HUES48 (cell line): Measurements from ENCODE around the gene IL20RA.
"Not testable (repeated sequence)": the region's sequence is repeated elsewhere in the genome, so short reads cannot be mapped to it uniquely, and the experiment has no call there.

Experiments
- H3K27ac ChIP-seq: one replicate; pipeline ENCODE4 v1.7.0; 2013; ENCODE audit warnings: low read depth, low read length, inconsistent platforms
- H3K27me3 ChIP-seq: 2 replicates; pipeline ENCODE4 v1.6.1; 2013; ENCODE audit warnings: mild to moderate bottlenecking, low read length; ENCODE audit not compliant: control insufficient read depth, insufficient read depth
- H3K36me3 ChIP-seq: 2 replicates; pipeline ENCODE4 v1.6.1; 2013; ENCODE audit warnings: low read length; ENCODE audit not compliant: control insufficient read depth, insufficient read depth
- H3K4me1 ChIP-seq: 2 replicates; pipeline ENCODE4 v1.6.1; 2013; ENCODE audit warnings: mild to moderate bottlenecking, low read length; ENCODE audit not compliant: control insufficient read depth, insufficient read depth
- H3K4me3 ChIP-seq: 2 replicates; pipeline ENCODE4 v1.5.1; 2013; ENCODE audit warnings: mild to moderate bottlenecking, low read depth, low read length
- H3K9ac ChIP-seq: 2 replicates; pipeline ENCODE4 v1.6.1; 2013; ENCODE audit warnings: mild to moderate bottlenecking, low read depth, low read length, moderate library complexity
- H3K9me3 ChIP-seq: 2 replicates; pipeline ENCODE4 v1.6.1; 2013; ENCODE audit warnings: low read length; ENCODE audit not compliant: control insufficient read depth, insufficient read depth

The IL20RA gene

DNA sequence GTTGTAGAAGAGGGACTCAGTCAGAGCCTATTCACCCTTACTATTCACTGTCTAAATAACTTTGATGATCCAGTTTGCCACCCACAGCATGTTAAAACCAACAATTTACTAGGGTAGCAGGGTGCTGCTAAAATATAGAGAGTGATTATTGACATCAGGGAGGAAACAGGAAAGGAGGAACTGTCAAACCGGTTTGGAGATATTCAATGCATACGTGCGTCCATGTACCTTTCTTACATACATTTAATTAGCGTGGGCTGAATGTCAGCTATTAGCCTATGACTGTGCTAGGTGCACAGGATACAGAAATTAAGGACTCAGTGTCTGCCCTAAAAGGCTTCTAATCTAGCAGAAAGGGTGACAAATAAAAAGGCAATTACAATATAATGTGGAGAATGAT lies 57.2 kb downstream of the IL20RA start:
- Histone ChIP-seq H3K36me3 (no peaks in the 10 kb centered on the region), H3K9ac (no peak overlapping the region), H3K9me3 (no peaks in the 10 kb centered on the region), H3K4me1 (peaks cover 24% of the 10 kb centered on the region), H3K27me3 (no peaks in the 10 kb centered on the region; the same call in 1 of the 2 replicates), H3K27ac (no peak overlapping the region), H3K4me3 (no peak overlapping the region)

DNA sequence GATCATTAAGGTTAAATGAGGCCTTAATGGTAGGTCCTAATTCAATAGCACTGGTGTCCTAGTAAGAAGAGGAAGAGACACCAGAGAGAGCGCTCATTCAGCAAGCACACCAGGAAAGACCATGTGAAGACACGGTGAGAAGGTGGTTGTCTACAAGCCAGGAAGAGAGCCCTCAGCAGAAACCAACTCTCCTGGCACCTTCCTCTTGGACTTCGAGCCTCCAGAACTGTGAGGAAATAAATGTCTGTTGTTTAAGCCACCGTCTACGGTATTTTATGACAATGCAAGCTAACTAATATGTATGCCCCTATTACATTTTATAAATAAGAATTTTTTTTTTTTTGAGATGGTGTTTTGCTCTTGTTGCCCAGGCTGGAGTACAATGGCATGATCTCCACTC lies 59.3 kb downstream of the IL20RA start:
- Histone ChIP-seq H3K36me3 (no peaks in the 10 kb centered on the region), H3K4me3 (no peak overlapping the region), H3K27me3 (no peaks in the 10 kb centered on the region; the same call in 1 of the 2 replicates), H3K9ac (no peak overlapping the region), H3K27ac (no peak overlapping the region), H3K9me3 (no peaks in the 10 kb centered on the region), H3K4me1 (peaks cover 11% of the 10 kb centered on the region)

DNA sequence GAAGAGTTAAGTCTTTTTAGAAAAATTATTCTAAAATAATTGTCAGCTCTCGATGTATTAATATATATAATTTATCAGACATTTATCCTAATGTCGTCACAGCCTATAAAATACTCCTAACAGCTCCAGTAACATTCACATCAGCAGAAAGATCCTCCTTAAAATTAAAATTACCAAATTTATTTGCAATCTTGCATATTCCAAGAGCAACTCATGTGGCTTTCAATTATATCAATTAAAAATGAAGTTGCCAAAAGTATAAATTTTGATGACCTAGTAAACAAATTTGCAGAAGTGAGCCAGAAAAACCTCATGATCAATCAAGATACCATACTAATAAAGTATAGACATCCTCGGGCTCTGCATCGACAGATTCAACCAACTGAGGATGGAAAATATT lies 60.2 kb downstream of the IL20RA start:
- H3K27ac ChIP-seq, result no peak overlapping the region
- peaks cover 5% of the 10 kb centered on the region for H3K4me1 ChIP-seq
- no peaks in the 10 kb centered on the region; the same call in 1 of the 2 replicates for H3K27me3 ChIP-seq
- no peaks in the 10 kb centered on the region for H3K36me3 ChIP-seq
- no peak overlapping the region for H3K4me3 ChIP-seq
- no peak overlapping the region for H3K9ac ChIP-seq
- H3K9me3 ChIP-seq, result no peaks in the 10 kb centered on the region

DNA sequence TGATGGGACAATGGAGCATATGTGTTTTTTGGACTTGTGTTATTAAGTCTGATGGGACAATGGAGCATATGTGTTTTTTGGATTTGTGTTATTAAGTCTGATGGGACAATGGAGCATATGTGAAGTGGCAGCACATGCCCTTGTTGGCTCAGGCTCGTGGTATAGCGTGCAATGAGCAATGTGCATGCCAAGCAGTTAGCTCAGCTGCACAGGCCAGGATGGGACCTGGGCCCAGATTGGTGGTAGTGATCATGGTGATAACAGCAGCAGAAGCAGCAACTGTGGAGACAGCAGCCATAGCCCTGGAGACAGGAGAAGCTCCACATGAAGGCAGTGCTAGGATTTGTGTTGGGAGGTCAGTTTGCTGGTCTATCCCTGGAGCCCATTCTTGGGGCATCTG lies 61.1 kb downstream of the IL20RA start:
- no peak overlapping the region for H3K27ac ChIP-seq
- H3K27me3 ChIP-seq, result no peaks in the 10 kb centered on the region; the same call in 1 of the 2 replicates
- H3K36me3 ChIP-seq, result no peaks in the 10 kb centered on the region
- H3K4me3 ChIP-seq, result no peak overlapping the region
- no peaks in the 10 kb centered on the region for H3K9me3 ChIP-seq
- H3K4me1 ChIP-seq, result no peaks in the 10 kb centered on the region; the same call in 1 of the 2 replicates
- no peak overlapping the region for H3K9ac ChIP-seq

DNA sequence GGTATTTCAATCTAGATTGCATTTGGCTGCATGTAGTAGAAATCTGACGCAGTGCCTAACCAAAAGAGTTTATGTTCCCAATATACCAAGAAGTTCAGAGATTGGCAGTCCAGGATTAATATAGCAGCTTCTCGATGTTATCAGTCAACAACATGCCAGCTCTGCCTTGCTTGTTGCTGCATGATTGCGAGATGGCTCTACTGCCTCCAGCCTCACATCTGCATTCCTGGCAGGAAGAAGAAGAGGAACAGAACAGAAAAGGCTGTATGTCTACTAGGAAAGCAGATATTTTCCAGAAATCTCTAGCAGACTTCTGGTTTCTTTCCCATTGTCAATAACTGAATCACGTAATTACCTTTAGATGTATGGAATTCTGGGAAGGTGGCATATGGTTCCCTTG lies 61.8 kb downstream of the IL20RA start:
- Histone ChIP-seq H3K4me1 (no peaks in the 10 kb centered on the region; the same call in 1 of the 2 replicates), H3K9ac (no peak overlapping the region), H3K27me3 (no peaks in the 10 kb centered on the region), H3K27ac (no peak overlapping the region), H3K36me3 (no peaks in the 10 kb centered on the region), H3K9me3 (no peaks in the 10 kb centered on the region), H3K4me3 (no peak overlapping the region)

DNA sequence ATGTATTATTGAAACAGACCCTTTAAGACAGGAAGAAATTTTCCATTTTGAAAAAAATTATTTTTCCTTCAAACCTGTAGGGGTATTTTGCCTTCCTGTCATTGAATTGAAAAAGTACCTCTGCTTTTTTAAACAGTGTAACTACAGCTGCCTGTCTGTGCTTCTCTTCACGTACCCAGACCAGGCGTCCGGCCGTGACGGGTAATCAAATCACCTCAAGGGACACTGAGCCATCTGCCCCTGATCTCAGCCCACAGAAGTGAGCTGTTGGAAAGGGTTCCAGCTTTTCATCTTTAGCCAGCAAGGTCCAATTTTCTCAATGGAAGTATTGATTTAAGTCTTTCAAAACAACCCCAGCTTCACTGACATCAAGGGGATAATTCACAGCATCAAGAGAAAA lies 64.7 kb downstream of the IL20RA start:
- H3K4me1 ChIP-seq, result peaks cover 9% of the 10 kb centered on the region
- no peak overlapping the region for H3K27ac ChIP-seq
- H3K36me3 ChIP-seq, result no peaks in the 10 kb centered on the region
- no peak overlapping the region for H3K9ac ChIP-seq
- no peaks in the 10 kb centered on the region for H3K27me3 ChIP-seq
- no peaks in the 10 kb centered on the region for H3K9me3 ChIP-seq
- no peak overlapping the region for H3K4me3 ChIP-seq

DNA sequence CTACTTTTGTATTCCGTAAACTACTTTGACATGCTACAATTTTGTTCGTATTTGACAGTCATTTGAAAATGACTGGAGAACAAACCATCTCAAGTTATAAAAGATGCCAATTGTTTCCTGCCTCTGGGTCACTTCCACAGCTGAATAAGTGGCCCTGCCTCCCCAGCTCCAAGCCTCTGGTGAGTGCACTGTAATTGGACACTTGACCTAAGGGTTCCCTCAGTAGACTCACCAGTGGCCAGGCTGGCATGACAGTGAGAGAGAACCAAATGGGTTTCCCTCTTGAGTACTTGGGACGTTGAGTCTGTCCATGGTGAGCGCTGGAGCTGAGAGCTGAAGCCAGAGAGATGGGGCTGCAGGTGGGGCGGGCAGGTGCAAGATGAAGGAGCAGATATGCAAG lies 65.6 kb downstream of the IL20RA start:
- H3K4me1 ChIP-seq, result peaks cover 9% of the 10 kb centered on the region
- no peak overlapping the region for H3K9ac ChIP-seq
- no peak overlapping the region for H3K27ac ChIP-seq
- no peaks in the 10 kb centered on the region for H3K27me3 ChIP-seq
- H3K4me3 ChIP-seq, result no peak overlapping the region
- H3K9me3 ChIP-seq, result no peaks in the 10 kb centered on the region
- no peaks in the 10 kb centered on the region for H3K36me3 ChIP-seq

DNA sequence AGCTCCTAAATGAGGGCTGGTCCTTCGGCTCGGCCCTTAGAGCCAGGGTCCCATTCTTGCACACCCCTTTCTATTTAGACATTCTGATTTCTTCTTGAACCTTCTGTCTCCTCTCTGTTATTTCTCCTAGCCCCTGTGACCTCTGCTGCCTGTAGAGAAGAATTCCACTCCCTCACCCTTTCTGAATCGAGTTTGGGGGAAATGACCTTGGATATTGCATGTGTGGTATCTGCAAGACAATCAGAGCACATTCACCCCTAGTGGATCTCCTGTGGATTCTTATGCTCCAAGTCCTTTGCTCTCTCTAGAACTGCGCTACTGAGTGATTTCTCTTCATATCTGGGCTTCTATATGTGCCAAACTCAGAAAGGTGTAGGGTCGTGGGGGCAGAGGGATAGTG lies 67.7 kb downstream of the IL20RA start:
- peaks cover 9% of the 10 kb centered on the region for H3K4me1 ChIP-seq
- H3K9me3 ChIP-seq, result no peaks in the 10 kb centered on the region
- H3K27ac ChIP-seq, result no peak overlapping the region
- no peaks in the 10 kb centered on the region for H3K36me3 ChIP-seq
- no peaks in the 10 kb centered on the region for H3K27me3 ChIP-seq
- no peak overlapping the region for H3K9ac ChIP-seq
- H3K4me3 ChIP-seq, result no peak overlapping the region

DNA sequence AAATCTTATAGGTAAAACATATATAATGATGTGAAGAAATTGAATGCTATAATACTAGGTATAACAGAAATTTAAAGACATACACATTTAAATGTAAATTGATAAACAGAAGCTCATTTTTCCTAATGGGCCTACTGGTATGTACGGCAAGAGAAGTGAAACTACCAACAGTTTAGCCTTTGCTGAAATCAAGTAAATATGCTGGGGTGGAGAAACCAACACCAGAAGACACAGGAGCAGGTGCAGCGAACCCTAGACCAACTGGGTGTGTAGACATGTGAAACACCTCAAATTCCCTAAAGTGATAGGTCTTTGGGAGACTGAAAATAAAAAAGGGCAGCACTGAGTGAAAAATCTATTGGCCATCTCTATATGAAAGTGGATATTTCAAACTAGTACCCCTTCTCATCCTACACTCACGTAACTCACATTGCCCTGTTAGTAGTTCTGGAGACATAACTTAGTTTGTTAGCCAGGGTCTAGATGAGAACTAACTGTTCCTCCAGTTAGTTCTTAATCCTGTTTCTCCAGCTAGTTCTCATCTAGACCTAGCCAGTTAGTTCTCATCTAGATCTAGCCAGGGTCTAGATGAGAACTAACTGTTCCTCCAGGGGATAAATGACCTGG lies 69.6 kb downstream of the IL20RA start:
- Histone ChIP-seq H3K36me3 (no peaks in the 10 kb centered on the region), H3K9ac (no peak overlapping the region), H3K4me1 (peaks cover 9% of the 10 kb centered on the region), H3K27me3 (no peaks in the 10 kb centered on the region), H3K27ac (no peak overlapping the region), H3K4me3 (no peak overlapping the region), H3K9me3 (no peaks in the 10 kb centered on the region)

DNA sequence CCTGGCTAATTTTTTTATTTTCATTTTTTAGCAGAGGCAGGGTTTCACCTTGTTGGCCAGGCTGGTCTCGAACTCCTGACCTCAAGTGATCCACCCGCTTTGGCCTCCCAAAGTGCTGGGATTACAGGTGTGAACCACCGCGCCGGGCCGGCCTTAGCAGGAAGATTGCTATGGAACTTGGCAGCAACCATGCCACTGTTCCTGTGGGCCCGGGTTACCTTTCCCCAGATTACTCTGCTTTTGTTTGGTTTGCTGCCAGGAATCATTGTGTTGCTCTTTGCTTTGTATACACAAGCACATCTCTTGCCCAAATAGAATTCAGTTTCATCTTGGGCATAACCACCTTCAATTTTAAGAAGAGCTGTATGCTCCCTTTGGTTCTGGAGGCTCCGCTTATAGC lies 71.0 kb downstream of the IL20RA start:
- H3K36me3 ChIP-seq, H3K4me3 ChIP-seq, H3K9ac ChIP-seq, H3K27me3 ChIP-seq, H3K27ac ChIP-seq, H3K4me1 ChIP-seq, H3K9me3 ChIP-seq: not testable (repeated sequence)

DNA sequence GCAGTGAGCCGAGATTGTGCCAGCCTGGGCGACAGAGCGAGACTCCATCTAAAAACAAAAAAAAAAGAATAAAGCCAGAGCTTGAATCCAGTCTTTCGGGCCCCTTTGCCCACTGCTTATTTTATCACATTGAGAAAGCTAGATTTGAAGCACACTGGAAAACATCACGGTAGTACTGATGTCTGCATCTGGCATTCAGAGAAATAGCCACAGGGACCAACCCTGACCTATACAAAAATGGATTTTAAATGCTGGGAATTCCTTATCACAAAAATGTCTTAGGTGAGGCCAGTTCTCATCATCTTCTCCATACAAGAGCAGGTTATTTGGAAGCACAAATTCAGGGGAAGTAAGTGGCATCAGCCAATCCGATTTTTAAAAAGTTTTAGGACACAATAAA lies 73.2 kb downstream of the IL20RA start:
- Histone ChIP-seq H3K4me1 (no peaks in the 10 kb centered on the region), H3K4me3 (no peak overlapping the region), H3K27ac (no peak overlapping the region), H3K9ac (no peak overlapping the region), H3K36me3 (no peaks in the 10 kb centered on the region), H3K9me3 (no peaks in the 10 kb centered on the region), H3K27me3 (no peaks in the 10 kb centered on the region)

DNA sequence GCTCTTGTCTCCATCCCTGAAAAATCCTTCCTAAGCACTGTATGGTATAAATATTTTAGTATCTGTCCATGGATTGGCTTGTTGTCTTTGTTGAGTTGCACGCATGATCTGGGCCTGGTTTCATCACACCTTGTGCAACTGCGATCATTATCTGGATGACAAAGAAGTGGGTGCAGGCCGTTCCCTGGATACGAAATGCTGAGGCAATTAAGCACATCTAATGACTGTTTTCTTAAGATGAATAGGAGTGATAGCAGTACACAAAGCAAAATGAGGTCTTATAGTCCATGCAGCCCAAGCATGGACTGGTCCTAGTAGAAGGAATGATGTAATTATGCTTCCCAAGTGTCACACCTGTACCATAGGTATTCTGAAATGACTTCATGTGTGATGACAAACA lies 74.8 kb downstream of the IL20RA start:
- no peak overlapping the region for H3K27ac ChIP-seq
- no peak overlapping the region for H3K4me3 ChIP-seq
- no peaks in the 10 kb centered on the region for H3K27me3 ChIP-seq
- no peaks in the 10 kb centered on the region for H3K9me3 ChIP-seq
- H3K4me1 ChIP-seq, result no peaks in the 10 kb centered on the region
- H3K9ac ChIP-seq, result no peak overlapping the region
- H3K36me3 ChIP-seq, result no peaks in the 10 kb centered on the region
